HUES48 (cell line): Measurements from ENCODE around the gene LYL1.

Source experiments
- H3K27ac ChIP-seq: one replicate; pipeline ENCODE4 v1.7.0; 2013; ENCODE audit warnings: low read depth, low read length, inconsistent platforms
- H3K27me3 ChIP-seq: 2 replicates; pipeline ENCODE4 v1.6.1; 2013; ENCODE audit warnings: mild to moderate bottlenecking, low read length; ENCODE audit not compliant: control insufficient read depth, insufficient read depth
- H3K36me3 ChIP-seq: 2 replicates; pipeline ENCODE4 v1.6.1; 2013; ENCODE audit warnings: low read length; ENCODE audit not compliant: control insufficient read depth, insufficient read depth
- H3K4me1 ChIP-seq: 2 replicates; pipeline ENCODE4 v1.6.1; 2013; ENCODE audit warnings: mild to moderate bottlenecking, low read length; ENCODE audit not compliant: control insufficient read depth, insufficient read depth
- H3K4me3 ChIP-seq: 2 replicates; pipeline ENCODE4 v1.5.1; 2013; ENCODE audit warnings: mild to moderate bottlenecking, low read depth, low read length
- H3K9ac ChIP-seq: 2 replicates; pipeline ENCODE4 v1.6.1; 2013; ENCODE audit warnings: mild to moderate bottlenecking, low read depth, low read length, moderate library complexity
- H3K9me3 ChIP-seq: 2 replicates; pipeline ENCODE4 v1.6.1; 2013; ENCODE audit warnings: low read length; ENCODE audit not compliant: control insufficient read depth, insufficient read depth

The LYL1 gene

DNA sequence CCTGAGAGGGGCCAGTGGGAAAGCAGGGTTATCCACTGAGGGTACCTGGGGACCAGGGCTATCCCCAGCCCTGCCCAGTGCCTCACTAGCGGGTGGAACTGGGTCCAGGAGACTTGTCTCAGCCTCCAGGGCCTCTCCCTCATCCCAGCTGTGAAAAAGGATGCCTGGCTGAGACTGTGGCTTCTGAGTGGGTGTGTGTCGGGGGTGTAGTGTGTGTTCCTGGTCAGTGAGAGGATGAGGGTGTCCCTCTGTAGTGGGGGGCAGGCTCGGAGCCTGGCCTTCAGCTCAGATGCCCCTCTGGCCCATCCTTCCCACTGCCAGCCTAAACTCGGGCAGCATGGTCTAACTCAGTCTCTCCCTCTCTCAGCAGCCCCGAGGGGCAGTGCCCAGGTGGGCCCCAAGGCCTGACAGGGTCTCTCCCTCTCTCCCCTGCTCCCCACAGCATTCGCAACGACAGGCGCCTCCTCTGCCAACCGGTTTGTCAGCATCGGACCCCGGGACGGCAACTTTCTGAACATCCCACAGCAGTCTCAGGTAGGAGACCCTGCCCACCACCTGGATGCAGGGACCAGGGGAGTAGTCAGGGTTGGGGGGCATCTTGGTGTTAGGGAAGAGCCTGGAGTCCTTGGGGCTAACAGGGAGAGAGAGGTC lies 12.7 kb downstream of the LYL1 start:
- H3K27me3 ChIP-seq = peaks cover 38% of the 10 kb centered on the region
- H3K27ac ChIP-seq = no peak overlapping the region
- H3K9ac ChIP-seq = no peak overlapping the region
- H3K4me3 ChIP-seq = no peak overlapping the region
- no peaks in the 10 kb centered on the region for H3K9me3 ChIP-seq
- H3K4me1 ChIP-seq = peaks cover 28% of the 10 kb centered on the region
- no peaks in the 10 kb centered on the region for H3K36me3 ChIP-seq

DNA sequence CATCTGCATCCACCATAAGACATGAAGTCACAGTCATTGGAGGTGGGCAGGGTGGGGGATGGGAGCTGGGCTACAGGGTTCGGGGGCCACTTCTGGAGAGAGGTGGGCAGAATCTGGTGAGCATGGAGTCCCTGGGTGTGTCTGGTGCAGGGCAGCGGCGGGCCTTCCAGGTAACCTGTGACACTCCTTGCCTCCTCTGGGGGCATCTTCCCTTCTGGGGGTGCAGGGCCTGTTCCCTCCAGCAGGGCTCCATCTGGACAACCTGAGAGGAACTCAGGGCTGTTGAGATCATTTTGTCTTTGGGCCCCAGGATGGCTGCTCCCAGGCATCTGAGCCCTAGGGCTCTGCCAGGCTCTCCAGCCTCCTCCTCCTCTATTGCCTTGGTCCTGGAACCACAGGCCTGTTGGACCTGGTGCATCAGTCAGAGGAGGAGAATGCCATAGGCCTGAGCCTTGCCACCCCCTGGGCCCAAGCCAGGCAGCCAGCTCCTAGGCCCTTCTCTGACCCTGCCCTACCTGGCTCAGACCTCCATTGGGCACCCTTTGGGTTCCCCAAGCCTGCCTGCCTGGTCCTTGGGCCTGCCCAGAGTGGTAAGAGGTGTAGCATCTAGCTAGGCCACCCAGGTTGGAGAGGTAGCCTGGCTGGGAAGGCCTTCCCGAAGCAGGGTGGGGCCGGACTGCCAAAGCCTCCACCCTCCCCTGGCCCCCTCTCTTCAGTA lies 13.4 kb downstream of the LYL1 start:
- Histone ChIP-seq H3K9me3 (no peaks in the 10 kb centered on the region), H3K4me3 (no peak overlapping the region), H3K36me3 (no peaks in the 10 kb centered on the region), H3K27me3 (peaks cover 31% of the 10 kb centered on the region), H3K4me1 (peaks cover 21% of the 10 kb centered on the region), H3K27ac (no peak overlapping the region), H3K9ac (no peak overlapping the region)

DNA sequence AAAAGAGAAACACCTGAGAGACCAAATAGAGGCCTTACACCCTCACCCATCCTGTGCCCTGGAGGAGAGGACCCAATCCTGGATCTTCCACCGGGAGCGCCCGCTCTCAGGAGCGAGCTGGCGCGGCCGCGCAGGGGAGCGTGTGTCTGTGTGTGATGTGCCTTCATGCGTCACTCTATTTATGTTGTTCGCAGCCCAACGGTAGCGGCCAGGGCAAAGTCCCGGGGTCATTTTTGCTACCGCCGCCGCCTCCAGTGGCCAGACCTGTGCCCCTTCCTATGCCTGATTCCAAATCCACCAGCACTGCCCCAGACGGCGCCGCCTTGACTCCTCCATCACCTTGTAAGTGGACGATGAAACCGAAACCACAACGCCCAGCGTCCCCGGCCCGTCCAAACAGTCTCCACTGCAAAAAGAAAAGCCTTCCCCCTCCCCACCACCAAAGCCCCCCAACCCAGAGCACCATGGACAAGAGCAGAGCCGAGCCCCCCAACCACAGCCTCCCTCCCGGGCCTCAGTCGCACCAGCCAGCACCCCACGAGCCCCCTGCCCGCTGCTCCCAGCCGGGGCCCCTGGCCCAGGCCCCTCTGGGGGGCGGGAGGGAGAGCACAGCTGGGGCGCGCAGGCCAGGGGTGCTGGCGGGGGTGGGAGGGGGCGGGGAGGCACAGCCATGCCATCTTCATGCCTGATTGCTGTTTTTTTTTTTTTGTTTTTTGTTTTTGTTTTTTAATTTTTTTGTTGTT lies 14.7 kb downstream of the LYL1 start:
- Histone ChIP-seq H3K27me3 (peaks cover 23% of the 10 kb centered on the region), H3K9me3 (no peaks in the 10 kb centered on the region), H3K4me3 (no peak overlapping the region), H3K36me3 (no peaks in the 10 kb centered on the region), H3K27ac (no peak overlapping the region), H3K4me1 (peaks cover 20% of the 10 kb centered on the region), H3K9ac (no peak overlapping the region)

DNA sequence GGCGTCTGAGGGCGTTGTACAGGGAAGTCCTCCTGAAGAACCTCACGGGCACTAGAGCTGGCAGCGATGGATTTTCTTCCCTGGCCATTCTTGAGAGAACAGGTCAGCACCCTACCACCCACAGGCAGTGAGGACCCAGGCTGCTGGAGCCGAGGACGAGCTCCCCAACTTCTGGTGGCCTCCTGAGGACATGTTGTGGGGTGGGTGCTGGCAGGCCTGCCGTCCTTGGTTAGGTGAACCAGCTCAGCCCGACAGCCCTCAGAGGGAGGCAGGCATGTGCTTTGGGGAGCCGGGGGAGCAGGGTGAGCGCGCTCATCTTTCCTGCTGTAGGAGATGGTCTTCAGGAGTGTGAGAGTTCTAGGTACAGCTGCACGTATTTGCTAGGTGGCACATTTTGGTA lies 15.4 kb downstream of the LYL1 start:
- Histone ChIP-seq H3K4me1 (peaks cover 25% of the 10 kb centered on the region), H3K27me3 (peaks cover 20% of the 10 kb centered on the region), H3K9ac (no peak overlapping the region), H3K36me3 (no peaks in the 10 kb centered on the region), H3K27ac (no peak overlapping the region), H3K4me3 (no peak overlapping the region), H3K9me3 (no peaks in the 10 kb centered on the region)

DNA sequence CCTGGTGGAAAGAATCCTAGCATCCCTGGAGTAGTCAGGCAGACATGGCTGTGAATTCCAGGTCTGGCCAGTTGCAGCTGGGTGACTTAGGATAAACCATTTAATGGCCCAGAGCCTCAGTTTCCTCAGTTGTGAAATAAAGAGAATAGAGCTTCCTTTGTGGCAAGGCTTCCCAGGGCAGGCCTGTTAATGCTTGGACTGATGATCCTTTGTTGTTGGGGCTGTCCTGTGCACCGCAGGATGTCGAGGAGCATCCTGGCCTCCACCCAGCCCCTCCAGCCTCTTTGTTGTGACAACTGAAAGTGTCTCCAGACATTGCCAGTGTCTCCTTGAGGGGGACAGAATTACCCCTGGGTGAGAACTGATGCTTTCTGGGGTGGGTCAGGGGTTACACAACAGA lies 16.3 kb downstream of the LYL1 start:
- H3K4me3 ChIP-seq = no peak overlapping the region
- H3K36me3 ChIP-seq = no peaks in the 10 kb centered on the region
- no peaks in the 10 kb centered on the region for H3K9me3 ChIP-seq
- H3K4me1 ChIP-seq = peaks cover 19% of the 10 kb centered on the region
- H3K9ac ChIP-seq = no peak overlapping the region
- peaks cover 16% of the 10 kb centered on the region for H3K27me3 ChIP-seq
- H3K27ac ChIP-seq = no peak overlapping the region

DNA sequence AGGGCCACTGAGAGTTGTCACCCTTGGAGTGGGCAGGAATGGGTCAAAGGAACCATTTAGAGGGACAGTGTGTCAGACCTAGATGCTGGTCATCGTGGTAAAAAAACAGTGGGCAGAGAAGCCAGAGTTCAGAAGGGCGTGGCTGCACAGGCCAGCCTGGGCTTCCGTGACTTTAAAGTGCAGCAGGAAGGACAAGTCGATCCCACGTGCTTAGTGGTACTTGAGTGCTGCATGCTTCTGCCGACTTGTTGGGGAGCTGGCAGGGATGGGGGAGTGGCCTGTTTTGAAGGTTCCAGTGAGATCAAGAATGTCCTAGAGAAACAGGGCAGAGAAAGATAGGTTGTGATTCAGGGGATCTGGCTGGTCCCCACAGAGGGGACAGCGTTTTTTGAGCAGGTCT lies 17.0 kb downstream of the LYL1 start:
- Histone ChIP-seq H3K9ac (no peak overlapping the region), H3K36me3 (no peaks in the 10 kb centered on the region), H3K27ac (no peak overlapping the region), H3K4me1 (peaks cover 13% of the 10 kb centered on the region), H3K27me3 (peaks cover 16% of the 10 kb centered on the region), H3K4me3 (no peak overlapping the region), H3K9me3 (no peaks in the 10 kb centered on the region)

DNA sequence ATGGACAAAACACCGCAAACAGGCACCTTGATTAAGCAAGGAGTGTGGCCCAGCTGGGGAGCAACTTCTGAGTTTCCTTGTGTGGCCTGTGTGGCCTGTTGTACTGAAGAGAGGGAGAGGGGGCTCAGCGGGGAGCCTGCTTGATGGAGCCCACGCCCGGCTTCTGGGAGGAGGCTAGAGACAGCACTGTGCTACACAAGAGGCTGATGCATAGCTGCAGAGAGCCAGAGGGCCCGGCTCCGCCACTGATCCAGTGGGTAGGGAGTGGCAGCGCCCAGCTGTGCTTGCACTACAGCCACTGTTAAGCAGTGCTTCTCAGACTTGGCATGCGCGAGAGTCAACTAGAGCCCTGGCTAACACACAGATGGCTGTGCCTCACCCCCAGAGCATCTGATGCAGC lies 19.0 kb downstream of the LYL1 start:
- Histone ChIP-seq H3K9me3 (no peaks in the 10 kb centered on the region), H3K9ac (no peak overlapping the region), H3K27me3 (peaks cover 20% of the 10 kb centered on the region), H3K36me3 (no peaks in the 10 kb centered on the region), H3K27ac (no peak overlapping the region), H3K4me3 (no peak overlapping the region), H3K4me1 (peaks cover 25% of the 10 kb centered on the region)

DNA sequence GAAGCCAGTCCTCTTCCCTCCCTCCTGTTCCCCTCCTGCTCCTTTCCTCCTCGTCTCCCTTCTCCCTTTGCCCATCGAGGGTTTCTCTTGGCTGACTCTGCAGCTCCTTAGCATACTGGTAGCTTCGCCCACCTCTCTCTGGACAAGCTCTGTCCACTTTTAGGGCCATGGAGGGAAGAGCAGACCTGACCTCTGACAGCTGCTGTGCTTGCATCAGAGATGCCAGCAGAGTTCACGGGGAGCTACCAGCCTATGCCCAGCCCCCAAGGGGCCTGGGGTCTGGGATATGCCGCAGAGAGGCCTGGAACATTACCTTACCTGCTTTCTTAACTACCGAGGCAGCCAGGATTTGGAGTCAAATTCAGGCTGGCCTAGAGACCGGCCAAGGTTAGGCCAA lies 19.7 kb downstream of the LYL1 start:
- Histone ChIP-seq H3K27me3 (peaks cover 24% of the 10 kb centered on the region), H3K36me3 (no peaks in the 10 kb centered on the region), H3K9ac (no peak overlapping the region), H3K4me3 (no peak overlapping the region), H3K4me1 (peaks cover 32% of the 10 kb centered on the region), H3K27ac (no peak overlapping the region), H3K9me3 (no peaks in the 10 kb centered on the region)

DNA sequence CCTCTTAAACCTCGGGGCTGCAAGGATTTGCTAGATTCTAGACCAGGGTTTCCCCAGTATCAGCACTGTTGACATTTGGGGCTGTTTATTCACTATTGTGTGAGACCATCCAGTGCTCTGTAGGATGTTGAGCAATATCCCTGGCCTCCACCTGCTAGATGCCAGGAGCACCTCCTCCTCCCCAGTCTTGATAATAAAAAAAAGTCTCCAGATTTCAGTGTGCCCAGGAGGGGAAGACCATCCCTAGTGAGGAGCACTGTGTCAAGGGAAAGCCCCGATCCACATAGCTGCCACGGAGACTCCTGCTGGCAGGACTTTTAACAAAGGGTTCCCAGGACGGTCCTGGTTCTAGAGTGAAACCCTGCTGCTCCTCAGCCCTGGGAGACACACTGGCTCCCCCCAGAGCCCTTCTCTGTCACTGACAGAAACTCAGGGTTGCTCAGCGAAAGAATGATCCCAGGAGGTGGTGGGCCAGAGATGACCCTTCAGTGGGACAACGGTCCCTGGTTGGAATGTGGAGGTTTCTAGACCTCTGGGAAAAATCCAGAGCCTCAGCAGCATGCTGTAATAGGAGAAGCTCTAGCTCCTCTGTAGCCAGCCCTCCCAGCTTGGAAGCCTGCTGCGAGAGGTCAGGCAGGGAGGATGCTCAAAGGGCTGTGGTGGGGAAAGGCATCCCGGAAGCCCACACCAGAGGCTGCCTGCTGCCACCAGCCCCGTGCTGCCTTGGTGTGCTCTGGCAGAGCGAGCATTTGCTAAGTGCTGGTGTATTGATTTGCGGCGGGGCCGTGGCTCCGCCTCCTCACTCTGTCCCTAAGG lies 20.3 kb downstream of the LYL1 start:
- Histone ChIP-seq H3K4me3 (no peak overlapping the region), H3K9ac (no peak overlapping the region), H3K9me3 (no peaks in the 10 kb centered on the region), H3K27ac (no peak overlapping the region), H3K4me1 (peaks cover 38% of the 10 kb centered on the region), H3K27me3 (peaks cover 26% of the 10 kb centered on the region), H3K36me3 (no peaks in the 10 kb centered on the region)

DNA sequence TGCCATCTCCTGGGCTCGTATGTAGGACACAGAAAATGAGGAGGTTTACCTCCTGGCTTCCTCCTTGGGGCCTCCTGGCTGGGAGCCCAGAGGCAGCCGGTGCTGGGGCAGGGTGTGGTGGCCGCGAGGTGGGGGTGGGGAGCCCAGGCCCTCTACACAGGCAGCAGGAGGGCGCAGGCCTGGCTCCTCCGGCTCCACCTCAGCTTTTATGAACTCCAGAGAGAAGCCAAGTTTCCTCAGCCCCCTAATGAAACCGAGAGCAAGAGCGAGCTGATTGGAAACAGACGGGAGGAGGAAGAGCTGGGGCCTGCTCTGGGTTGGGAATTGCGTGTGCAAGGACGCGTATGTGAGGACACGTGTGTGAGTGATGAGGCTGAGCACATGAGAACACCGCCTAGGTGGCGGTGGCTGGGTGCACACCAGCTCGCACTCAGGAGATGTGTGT lies 23.1 kb downstream of the LYL1 start:
- Histone ChIP-seq H3K27ac (no peak overlapping the region), H3K27me3 (peaks cover 32% of the 10 kb centered on the region), H3K9me3 (no peaks in the 10 kb centered on the region), H3K36me3 (no peaks in the 10 kb centered on the region), H3K4me1 (peaks cover 44% of the 10 kb centered on the region), H3K9ac (no peak overlapping the region), H3K4me3 (no peak overlapping the region)
